Activated T-helper 1 cell treated with Interleukin-2 at 50 U/mL for 16 hours (primary cell): ENCODE data around the gene FHL3.
A peak's percentile ranks its signal among the peaks of the same experiment; 100 is the strongest.

Source experiments
- DNase-seq: peaks from one replicate; pipeline ENCODE4 v3.0.0-alpha.2; 2020; ENCODE audit warnings: low read depth

The FHL3 gene, protein sequence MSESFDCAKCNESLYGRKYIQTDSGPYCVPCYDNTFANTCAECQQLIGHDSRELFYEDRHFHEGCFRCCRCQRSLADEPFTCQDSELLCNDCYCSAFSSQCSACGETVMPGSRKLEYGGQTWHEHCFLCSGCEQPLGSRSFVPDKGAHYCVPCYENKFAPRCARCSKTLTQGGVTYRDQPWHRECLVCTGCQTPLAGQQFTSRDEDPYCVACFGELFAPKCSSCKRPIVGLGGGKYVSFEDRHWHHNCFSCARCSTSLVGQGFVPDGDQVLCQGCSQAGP

DNA sequence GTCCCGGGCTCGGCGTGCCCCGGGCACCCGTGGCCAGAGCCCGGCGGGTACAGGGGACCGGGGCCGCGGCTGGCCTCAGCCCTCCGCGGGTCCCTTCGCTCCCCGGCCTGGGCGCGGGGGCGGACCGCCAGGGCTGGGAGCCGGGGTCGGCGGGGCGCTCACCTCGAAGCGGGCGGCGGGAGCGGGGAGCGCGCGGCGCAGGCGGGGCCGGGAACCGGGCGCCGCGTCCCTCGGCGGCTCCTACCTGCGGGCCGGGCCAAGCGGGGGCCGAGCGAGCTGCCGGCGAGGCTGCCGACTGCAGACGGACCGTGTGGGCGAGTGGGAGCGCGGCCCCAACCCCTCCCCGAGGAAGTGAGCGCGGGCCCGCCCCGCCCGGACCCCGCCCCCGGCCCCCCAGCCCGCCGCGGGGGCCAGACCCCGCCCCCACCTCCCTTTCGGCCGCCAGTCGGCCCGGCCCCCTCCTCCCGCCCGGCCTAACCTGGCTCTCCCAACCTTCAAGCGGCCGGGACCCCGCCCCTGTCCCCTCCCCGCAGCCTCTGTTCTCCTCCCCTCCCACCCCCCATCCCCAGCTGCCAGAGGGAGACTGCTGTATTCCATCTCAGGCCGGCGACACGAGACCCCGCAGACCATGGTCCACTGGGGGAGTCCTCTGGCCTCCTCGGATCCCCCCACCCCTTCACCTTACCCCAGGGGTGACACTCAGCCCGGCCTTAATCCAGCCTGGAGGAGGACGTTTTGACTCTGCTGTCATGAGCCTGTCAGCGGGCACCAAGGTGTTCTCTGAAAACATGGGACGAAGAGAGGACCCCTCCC is at the start of gene FHL3:
TSS of gene FHL3 (minus strand) at position 320 of the 813 bp plus-strand sequence. CDS start 6,102 bp downstream, outside the sequence.
- no peak for DNase-seq

DNA sequence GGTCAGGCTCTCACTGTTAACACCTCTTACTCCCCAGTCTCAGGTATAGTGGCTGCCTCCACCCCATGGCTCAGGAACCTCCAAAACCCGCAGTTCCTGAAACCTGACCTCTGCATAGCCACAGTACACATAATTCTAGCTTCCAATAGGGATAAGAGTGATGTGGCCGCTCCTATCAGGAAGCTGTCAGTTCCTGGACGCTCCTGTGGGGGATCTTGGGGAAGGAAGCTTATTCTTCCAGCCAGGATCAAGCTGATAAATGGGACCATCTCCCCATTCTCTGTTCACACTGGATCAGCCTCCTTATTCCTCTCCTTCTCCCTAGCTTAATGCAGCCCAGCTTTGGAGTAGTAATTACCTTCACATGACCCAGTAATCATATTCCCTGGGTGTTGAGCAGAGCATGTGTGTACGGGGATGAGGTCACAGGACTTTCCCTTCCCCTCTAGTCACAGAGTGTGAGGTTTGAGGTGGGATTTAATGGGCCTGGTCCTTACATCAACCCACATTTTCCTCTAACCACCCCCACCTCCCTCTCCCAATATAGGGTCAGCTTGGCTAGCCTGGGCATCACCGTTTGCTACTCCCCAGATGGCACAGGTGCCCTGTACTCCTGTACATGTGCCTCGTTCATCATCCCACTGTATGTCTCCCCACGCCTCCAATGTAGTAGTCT is 48.2 kb upstream of the FHL3 start:
- no peak for DNase-seq

DNA sequence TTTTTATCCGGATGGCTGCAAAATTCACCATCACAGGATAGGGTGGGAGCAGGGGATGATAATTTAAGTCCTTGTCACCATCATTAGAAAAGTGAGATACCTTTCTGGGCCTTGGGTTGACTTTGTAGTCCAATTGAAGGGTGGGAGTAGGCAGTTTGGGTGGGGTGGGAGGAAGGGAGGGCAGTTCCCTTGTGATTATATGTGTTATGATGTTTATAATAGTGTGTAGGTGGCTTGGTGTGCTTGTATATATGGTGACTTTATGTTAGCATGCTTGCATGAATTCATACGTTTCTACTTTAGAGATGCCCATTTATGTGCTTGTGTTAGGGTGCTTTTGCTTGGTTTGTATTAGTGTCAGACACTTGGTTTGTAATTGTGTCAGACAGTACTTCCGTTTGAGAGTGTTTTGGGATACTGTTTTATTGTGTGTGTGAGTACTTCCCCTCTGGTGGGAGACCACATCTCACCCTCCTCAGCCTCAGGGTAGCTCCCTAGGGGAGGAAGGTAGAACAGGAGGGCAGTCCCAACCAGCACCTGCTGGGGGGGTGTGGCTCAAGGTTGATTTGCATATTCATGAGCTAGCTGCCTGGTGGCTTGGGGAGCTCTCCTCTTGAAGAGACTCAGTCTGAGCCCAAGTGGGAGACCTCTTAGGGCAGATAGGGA is 47.6 kb upstream of the FHL3 start:
- no peak for DNase-seq

DNA sequence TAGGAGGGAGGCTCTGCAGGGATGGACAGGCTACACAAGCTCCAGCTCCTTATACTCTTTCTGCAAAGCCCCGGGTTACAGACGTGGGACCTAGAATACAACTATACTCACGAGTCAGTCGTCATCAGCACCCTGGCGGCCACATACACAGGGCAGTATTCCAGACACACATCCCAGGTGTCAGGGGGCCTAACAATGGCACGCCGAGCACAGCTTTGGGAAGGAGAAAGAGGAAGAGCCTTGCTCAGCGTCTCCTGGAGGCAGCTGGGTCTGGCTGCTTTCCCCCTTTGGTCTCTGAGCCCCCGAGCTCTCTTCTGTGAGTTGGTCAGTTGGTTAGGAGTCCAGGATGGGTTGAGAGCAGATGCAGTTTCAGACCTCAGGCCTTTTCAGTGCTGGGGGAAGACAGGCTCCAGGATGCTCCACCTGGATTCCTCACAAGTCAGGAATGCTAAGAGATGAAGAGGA is 45.8 kb upstream of the FHL3 start:
- DNase-seq: no peak

DNA sequence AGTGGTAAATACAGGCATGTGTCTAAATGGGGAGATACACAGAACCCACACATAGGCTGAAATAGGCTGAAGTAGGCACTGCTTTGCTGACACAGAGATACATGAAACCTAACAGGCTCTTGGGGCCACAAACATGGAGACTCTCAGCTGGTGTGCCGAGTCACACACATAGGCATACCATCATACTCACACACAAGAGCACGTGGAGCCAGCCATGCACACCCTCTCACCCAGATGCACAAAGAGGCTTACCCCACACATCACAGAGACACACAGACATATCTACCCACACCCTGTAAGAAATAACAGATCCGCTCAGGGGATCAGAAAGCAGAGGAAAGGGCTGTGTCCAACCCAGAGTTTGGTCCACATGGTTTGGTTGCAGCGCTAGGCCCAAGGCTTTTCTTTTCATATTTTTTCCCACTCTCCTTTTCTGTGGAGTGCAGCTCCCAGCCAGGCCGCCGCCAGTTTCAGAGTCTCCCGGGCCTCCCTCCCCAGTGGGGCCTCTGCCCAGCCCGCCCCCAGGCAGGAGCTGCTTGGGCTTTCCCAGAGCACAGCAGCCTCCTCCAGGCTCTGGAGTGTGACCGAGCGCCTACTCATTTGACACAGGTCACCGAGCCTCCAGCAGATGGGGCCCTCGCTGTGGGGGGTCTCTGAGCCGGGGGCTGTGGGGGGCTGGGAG is 45.2 kb upstream of the FHL3 start:
- no peak for DNase-seq

DNA sequence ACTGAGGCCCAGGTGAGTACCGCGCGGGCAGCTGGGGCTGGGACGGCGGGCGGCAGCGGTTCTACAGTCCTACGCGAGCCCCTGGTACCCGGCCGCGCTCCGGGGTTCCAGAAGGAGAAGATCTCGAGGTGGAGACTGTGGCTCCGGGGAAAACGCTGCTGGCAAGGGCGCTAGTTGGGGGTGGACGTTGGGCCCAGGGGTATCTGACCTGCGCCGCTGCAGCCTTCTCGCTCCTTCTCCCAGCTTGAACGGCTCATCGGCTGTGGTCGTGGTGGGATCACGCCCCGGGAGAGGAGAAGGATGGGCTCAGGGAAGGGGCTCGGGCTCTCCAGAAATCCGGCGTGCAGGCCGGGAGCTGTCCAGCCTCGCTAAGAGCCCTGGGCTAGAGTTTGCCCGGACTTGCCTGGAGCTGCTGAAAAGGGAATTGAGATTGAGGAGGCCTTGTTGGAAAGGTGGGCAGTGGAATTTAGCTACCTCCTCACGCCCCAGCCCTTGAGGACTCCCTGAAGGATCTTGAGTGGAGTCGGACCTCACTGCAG is 42.4 kb upstream of the FHL3 start:
- no peak for DNase-seq

DNA sequence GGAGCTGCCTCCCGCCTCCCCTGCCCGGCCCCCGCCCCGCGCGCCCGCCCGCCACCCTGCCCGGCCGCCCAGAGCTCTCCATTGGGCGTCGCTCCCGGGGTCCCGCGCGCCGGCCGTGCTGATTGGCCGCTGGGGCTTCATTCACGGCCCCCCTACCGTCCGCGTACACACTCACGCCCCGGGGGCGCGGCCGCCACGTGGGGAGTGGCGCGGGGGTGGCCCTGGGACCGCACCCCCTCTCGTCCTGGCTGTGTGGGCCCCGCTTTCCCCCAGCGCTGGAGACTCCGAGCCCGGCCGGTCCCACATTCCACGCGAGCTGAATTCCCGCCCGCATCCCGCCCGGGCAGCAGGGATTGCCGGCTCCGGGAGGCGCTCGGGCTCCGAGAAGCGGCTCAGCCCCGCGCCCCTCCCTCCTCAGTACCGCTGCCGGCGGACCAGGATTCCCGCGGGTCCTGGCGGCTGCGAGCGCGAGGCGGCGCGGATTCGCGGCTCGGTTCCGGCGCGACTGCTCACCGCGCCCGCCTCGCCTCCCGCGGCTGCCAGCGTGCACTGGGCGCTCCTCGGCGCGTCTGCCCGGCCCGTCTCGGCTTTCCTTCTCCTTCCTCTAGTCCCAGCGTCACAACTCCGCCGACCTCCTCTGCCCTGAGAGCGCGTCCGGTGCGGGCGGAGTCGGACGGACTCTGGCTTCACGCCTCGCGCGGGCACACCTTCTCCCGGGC is 41.7 kb upstream of the FHL3 start:
- peak; percentile 64 for DNase-seq

DNA sequence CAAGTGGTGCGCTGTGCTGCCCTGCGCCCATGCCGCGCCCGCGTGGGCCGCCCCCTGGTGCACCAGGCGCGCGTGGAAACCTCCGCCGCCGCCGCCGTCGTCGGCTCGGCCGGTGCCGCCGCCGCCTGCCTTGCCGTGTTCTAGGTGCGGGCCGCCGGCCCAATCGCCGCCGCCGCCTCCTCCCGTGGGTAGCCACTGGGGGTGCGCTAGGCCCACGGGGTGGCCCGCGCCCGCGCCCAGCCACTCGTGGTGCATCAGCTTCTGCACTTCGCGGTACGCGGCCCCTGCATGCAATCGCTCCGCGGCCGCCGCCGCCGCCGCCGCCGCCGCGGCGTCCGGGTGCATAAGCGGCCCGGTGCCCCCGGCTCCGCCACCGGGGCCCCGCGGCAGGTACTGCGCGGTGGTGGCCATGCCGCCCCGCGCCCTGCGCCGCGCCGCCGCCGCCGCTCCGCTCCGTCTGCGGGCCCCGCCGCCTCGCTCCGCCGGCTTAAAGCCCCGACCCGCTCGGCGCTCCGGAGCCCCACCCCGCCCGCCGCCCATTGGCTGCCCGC is 41.1 kb upstream of the FHL3 start, which contains the start of gene POU3F1:
TSS of gene POU3F1 (minus strand) at position 461 of the 551 bp plus-strand sequence. CDS start at position 411, 50 bp downstream.
- DNase-seq: peak; percentile 4

DNA sequence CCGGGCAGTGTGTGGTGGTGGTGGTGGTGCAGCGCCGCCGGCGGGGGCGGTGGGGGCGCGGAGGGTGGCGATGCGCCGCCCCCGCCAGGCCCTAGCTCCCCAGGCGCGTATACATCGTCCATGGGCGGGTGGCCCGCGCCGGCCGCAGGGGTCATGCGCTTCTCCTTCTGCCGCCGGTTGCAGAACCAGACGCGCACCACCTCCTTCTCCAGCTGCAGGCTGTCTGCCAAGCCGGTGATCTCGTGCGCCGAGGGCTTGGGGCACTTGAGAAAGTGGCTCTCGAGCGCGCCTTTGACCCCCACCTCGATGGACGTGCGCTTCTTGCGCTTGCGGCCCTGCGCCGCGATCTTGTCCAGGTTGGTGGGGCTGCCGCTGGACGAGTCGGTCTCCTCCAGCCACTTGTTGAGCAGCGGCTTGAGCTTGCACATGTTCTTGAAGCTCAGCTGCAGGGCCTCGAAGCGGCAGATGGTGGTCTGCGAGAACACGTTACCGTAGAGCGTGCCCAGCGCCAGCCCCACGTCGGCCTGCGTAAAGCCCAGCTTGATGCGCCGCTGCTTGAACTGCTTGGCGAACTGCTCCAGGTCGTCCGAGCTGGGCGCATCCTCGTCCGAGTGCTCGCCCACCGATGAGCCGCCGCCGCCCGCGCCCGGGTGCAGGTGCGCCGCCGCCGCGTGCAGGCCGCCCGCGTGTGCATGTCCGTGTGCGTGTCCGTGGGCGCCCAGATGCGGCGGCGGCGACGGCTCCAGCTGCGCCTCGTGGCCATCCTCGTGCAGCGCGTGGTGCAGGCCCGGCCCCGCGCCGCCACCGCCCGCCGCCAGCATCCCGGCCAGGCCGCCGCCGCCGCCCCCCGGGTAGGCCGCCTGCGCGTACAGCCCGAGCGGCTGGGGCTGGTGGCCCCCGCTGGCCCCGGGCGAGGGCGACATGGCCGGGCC is 40.4 kb upstream of the FHL3 start:
- DNase-seq: no peak

DNA sequence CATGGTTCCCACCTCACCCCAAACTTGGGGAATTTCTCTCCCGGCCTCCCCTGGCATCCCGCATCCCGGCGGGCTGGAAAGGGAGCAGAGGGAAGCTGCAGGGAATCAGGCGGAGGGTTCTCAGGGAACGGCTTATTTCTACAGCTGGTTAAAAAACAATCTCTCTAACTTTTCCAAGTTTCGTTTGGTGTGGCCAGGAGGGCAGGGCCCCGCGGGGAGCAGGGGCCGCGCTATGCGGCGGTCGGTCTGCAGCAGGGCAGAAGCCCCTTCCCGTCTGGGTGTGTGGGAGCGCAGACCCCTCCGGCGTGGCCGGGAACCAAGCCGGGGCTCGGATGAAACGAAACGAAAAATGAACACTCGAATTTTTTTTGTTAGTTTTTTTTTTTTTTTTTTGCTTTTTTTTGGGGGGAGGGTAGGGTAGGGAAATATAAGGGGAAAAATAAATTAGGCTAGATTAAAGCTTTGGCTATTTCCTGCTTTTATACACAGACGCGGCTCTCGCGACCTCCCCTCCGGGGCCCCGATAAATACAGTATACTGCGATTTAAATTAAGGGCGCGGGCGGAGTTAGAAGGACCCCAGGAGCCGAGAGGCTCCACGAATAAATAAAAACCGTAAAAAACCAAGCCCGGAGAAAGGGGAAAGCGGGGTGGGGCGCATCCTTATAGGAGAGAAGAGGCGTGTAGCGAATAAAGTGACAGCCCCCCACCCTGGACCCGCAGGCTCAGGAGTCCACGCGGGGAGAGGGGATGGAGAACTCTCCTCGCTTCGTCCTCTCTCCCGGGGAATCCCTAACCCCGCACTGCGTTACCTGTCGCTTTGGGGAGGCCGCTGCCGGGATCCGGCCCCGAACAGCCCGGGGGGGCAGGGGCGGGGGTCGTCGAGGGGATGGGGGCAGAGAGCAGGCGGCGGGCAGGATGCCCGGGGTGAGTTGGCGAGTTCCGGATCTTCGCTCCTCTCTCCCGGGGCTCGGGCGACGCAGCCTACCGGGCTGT is 39.2 kb upstream of the FHL3 start:
- no peak for DNase-seq

DNA sequence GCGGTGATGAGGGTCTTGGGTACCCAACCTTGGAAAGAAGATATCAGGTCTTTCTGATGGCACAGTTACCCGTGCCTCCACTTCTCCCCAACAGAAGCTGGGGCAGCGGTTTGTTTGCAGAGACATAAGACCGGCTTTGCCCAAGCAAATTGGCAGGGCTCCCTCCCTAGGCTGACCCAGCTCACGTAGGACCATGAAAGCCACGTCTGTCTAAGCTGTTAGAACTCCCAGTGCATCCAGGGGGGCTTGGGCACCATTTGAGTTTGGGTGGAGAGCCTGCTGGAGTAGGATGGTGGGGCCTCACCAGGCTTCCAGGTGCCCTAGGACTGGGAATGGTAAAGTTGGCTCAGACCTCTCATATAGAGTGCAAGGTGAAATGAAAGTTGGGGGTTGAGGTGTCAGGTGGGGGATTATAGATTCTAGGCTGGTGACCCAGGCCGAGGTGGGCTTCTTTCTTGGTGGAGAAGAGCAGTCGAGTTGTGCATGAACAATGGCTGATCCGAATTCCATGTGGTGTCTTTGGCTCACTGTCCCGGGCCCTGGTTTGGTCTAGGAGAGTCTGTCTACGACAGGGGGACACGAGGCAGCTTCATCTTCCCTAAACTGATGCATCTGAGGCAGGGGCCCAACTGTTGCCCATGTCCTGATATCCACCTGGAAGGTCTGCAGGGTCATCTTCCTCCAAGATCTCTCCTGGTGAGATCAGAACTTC is 37.9 kb upstream of the FHL3 start:
- no peak for DNase-seq

DNA sequence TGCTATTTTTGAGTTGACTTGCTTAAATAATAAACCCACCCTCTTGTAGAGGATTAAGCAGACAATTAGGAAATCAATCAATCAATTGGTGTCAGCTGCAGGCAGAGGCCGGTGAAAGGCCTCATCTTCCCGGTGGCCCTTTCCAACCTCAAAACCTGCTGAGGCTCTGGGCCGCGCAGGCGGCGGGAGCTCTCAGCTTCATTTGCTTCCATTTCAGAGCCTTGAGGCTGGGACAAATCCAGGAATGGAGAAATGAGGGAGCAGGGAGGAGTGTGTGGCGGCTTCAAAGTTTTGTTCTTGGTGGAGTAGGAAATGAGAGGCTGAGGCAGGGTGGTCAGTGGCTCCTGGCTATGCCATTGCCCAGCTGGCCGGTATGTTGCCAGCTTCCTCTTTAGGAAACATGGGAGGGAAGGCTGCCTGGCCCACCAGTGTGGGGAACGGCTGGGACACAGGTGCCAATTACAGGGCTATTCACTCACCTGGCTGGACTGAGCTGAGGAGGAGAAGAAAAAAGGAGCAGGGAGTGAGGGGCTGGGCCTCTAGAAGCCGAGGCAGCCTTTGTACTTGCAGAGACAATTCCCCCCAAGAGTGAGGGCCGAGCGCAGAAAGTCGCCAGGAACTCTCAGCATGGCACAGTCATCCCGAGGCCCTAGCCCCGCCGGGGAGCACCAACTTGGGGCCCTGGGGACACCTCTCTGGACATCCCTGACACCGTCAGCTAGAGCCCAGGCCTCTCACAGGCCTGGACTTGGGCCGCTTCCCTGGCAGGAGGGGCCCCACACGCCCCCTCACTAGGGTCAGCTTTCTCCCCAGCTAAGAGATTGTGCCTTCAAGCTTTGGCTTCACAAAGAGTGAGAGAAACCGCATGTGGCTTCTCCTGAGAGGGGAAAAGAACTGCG is 36.9 kb upstream of the FHL3 start:
- DNase-seq: no peak

DNA sequence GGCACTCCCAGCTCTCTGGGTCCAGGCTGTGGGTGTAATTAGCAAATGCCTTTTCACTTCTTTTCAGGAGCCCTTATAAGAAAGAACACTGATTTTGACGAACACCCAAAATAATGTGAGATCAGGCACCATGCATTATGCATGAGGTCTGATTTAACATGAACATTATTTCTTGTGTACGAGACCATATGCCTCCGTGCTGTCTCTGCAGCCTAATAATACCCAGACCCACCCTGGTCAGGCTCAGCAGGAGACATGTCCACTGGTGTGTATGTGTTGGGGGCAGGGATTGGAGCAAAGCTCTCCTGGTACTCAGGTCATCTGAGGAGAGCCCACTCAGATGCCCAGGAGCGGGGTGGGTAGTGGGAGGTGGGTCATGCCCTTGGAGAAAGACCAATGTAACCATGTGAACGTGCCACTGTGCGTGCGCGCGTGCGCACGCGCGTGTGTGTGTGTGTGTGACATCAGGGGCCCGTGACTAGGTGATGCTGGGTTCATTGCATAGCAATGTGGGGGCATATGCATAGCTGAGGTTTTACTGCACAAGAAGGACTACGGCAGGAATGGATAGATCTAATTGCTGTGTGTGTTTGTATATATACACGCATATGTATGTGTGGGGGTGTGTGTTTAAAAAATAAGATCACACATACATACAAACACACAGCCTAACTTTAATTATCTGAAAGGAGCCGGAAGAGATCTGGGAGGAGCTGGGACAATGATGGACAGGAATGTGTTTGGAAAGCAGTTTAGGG is 34.2 kb upstream of the FHL3 start:
- DNase-seq: no peak

DNA sequence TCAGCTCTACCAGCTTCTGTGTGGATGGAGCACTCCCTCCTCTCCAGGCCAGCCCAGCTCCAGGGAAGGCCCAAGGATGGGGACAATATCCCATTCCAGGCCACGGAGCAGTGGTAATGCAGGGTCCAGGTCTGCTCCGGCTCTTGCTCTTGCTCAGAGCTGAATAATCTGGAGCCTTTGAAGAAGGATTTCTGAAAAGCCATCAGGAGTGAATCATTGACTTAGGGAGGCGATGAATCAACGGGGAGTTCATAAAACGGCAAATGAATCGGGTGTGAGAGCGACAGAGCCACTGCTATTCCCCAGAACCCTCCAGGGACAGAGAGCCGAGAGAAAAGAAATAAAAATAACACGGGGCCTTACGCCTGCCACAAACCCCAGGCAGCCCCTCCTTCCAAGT is 33.5 kb upstream of the FHL3 start:
- DNase-seq: no peak

DNA sequence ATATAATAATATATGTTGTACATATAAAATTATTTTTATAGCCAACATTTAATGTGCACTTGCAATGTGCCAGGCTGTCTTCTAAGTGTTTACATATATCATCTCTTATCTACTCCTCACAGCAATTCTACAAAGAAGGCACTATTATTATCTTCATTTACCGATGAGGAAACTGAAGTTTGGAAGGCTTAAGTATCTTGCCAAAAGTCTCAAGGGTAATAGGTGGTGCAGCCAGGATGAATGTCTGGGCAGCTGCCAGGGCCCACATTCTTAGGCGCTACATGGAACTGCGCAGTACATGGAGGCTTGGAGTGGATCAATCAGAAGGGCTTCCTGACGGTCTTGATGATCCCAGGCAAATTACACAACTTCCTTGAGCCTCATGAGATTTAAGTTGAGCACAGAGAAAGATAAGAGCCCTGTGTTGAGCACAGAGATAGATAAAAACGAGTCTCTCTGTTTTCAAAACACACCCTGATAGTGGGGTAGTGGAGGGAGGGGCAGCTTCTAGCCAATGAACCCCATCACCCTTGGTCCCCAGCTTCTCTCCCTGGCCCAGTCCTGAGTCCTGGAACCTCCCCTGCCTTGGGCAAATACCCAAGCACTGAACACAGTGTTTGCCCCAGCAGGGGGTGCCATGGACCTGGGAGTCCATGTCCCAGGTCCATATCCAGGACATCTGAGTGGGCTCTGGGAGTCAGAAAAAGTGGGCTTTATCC is 32.1 kb upstream of the FHL3 start:
- DNase-seq: no peak
